Neuronal stem cell (in vitro differentiated cells): ENCODE measurements around the gene HMCN1.

Experiments used
- DNase-seq: peaks from one replicate; pipeline ENCODE4 v3.0.0-alpha.2; 2013; ENCODE audit warnings: low spot score
- H2AFZ ChIP-seq: one replicate; pipeline ENCODE4 v1.6.1; 2013; ENCODE audit warnings: mild to moderate bottlenecking, low read length, inconsistent platforms
- H2AK5ac ChIP-seq: 2 replicates; pipeline ENCODE4 v1.6.1; 2013; ENCODE audit warnings: low read depth, mild to moderate bottlenecking, inconsistent platforms, low read length, moderate library complexity, mixed read lengths
- H2BK120ac ChIP-seq: 2 replicates; pipeline ENCODE4 v1.6.1; 2013; ENCODE audit warnings: low read depth, mild to moderate bottlenecking, inconsistent platforms, low read length, moderate library complexity, mixed read lengths
- H2BK12ac ChIP-seq: one replicate; pipeline ENCODE4 v1.6.1; 2013; ENCODE audit warnings: low read length, inconsistent platforms
- H2BK15ac ChIP-seq: 2 replicates; pipeline ENCODE4 v1.6.1; 2013; ENCODE audit warnings: mild to moderate bottlenecking, low read length, inconsistent platforms, mixed read lengths
- H2BK5ac ChIP-seq: one replicate; pipeline ENCODE4 v1.6.1; 2013; ENCODE audit warnings: inconsistent platforms, mild to moderate bottlenecking, low read length, moderate library complexity
- H3K14ac ChIP-seq: one replicate; pipeline ENCODE4 v1.6.1; 2013; ENCODE audit warnings: low read length, inconsistent platforms
- H3K18ac ChIP-seq: 2 replicates; pipeline ENCODE4 v1.6.1; 2013; ENCODE audit warnings: low read length, inconsistent platforms
- H3K23ac ChIP-seq: 2 replicates; pipeline ENCODE4 v1.6.1; 2013; ENCODE audit warnings: low read depth, mild to moderate bottlenecking, mixed read lengths, low read length, inconsistent platforms; ENCODE audit not compliant: poor library complexity
- H3K27ac ChIP-seq: replicated peaks from 3 replicates; pipeline ENCODE4 v1.5.1; 2013; ENCODE audit warnings: low read length, inconsistent platforms
- H3K27me3 ChIP-seq, 3 experiments: 2 replicates each; pipeline ENCODE4 v1.6.1; 2013; ENCODE audit warnings: low read length in 3 of 3, mild to moderate bottlenecking in 2 of 3, inconsistent platforms in 1 of 3, low read depth in 1 of 3, mixed read lengths in 1 of 3, moderate library complexity in 1 of 3; ENCODE audit not compliant: control insufficient read depth in 3 of 3, insufficient read depth in 3 of 3
- H3K36me3 ChIP-seq, 2 donors: replicated peaks in 1 of 2; 2 replicates each; pipeline ENCODE4 v1.6.1; 2013; ENCODE audit warnings: low read length in 2 of 2; ENCODE audit not compliant: control insufficient read depth in 2 of 2, insufficient read depth in 2 of 2
- H3K4ac ChIP-seq: 2 replicates; pipeline ENCODE4 v1.6.1; 2013; ENCODE audit warnings: inconsistent platforms, mild to moderate bottlenecking, low read length, moderate library complexity
- H3K4me1 ChIP-seq, 2 donors: 1 replicate in 1 of 2; 2 replicates in 1 of 2; pipeline ENCODE4 v1.6.1; 2013; ENCODE audit warnings: low read length in 2 of 2, low read depth in 1 of 2; ENCODE audit not compliant: control insufficient read depth in 2 of 2, insufficient read depth in 1 of 2
- H3K4me2 ChIP-seq: one replicate; pipeline ENCODE4 v1.6.1; 2013; ENCODE audit warnings: mild to moderate bottlenecking, low read length, inconsistent platforms; ENCODE audit not compliant: insufficient read depth, poor library complexity, severe bottlenecking
- H3K4me3 ChIP-seq, 2 donors: 2 replicates each; pipeline ENCODE4 v1.5.1; 2013; ENCODE audit warnings: low read length in 2 of 2, mild to moderate bottlenecking in 2 of 2, inconsistent platforms in 1 of 2, moderate library complexity in 1 of 2
- H3K79me1 ChIP-seq: one replicate; pipeline ENCODE4 v1.6.1; 2013; ENCODE audit warnings: low read depth, mild to moderate bottlenecking, inconsistent platforms, low read length, moderate library complexity
- H3K9ac ChIP-seq: one replicate; pipeline ENCODE4 v1.6.1; 2013; ENCODE audit warnings: mild to moderate bottlenecking, low read depth, low read length, inconsistent platforms; ENCODE audit not compliant: poor library complexity
- H3K9me3 ChIP-seq, 2 donors: replicated peaks in 1 of 2; 2 replicates each; pipeline versions ENCODE3 to v1.6.1; 2013; ENCODE audit warnings: low read length in 2 of 2, mild to moderate bottlenecking in 2 of 2, inconsistent platforms in 1 of 2, low read depth in 1 of 2, mixed read lengths in 1 of 2, moderate library complexity in 1 of 2; ENCODE audit not compliant: control insufficient read depth in 2 of 2, insufficient read depth in 1 of 2
- H4K8ac ChIP-seq: one replicate; pipeline ENCODE4 v1.6.1; 2013; ENCODE audit warnings: low read depth, mild to moderate bottlenecking, inconsistent platforms, low read length, moderate library complexity
- H4K91ac ChIP-seq: one replicate; pipeline ENCODE4 v1.6.1; 2013; ENCODE audit warnings: low read length, low read depth, mild to moderate bottlenecking, inconsistent platforms; ENCODE audit not compliant: poor library complexity
- WGBS, 2 donors: extraction: QIAGEN DNeasy Blood & Tissue Kit; methylation state at CpG; one replicate each; pipeline ENCODE4 v1.1.7; 2013; ENCODE audit warnings: missing lambda C conversion rate in 2 of 2, mixed read lengths in 1 of 2; ENCODE audit not compliant: insufficient read length in 2 of 2, insufficient replicate concordance in 1 of 2; ENCODE audit errors: extremely low coverage in 2 of 2; 5-methylcytosine and 5-hydroxymethylcytosine counted together

Gene HMCN1

DNA sequence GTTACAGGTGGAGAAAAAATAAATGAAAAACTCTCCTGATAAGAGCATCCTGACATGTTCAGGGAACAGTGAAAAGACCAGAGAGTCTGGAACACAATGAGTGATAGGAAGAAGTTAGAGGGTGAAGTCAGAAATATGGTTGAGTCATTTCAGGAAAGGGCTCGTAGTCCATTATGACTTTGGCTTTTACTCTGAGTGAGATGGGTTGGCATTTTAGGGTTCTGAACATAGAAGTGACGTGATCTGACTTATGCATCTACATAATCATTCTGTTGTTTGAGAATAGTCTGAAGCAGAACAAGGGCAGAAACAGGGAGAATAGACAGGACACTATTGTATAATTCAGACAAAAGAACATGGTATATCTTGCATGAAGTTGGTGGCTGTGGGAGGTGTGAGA is 5.8 kb downstream of the HMCN1 start:
- Histone ChIP-seq H3K27ac (no peak overlapping the region), H4K91ac (no peak overlapping the region), H3K14ac (no peak overlapping the region), H3K27me3 (peaks cover 0 to 10% (median 0%) of the 10 kb centered on the region in 3 experiments), H3K79me1 (no peaks in the 10 kb centered on the region), H2BK5ac (no peak overlapping the region), H3K4me1 (no peaks in the 10 kb centered on the region), H3K18ac (no peak overlapping the region), H3K23ac (no peak overlapping the region), H2AK5ac (no peak overlapping the region), H3K9ac (no peak overlapping the region), H3K4ac (no peak overlapping the region), H2AFZ (no peak overlapping the region), H3K9me3 (no peaks in the 10 kb centered on the region), H2BK12ac (no peak overlapping the region), H4K8ac (no peak overlapping the region), H3K4me2 (no peak overlapping the region), H3K36me3 (no peaks in the 10 kb centered on the region), H2BK15ac (no peak overlapping the region), H2BK120ac (no peak overlapping the region), H3K4me3 (no peak overlapping the region)
- no CpG with 5 or more reads among the region's 2 CpGs for WGBS, 2 donors
- no peak for DNase-seq

DNA sequence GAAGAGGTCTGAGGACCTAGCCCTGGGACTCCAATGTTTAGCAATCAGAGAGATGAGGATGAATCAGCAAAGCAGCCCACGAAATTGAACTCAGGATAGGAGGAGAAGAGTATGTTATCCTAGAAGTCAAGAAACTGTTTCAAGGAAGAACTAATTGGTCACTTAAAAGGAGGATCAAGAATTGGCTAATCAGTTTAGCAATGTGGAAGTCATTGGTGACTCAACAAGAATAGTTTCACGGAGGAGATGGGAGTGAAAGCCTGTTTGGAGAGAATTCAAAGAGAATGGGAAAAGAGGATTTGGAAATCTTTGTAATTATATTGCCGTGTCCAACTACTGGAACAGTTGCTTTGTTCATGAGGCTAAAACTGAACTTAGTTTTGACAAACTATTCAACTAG is 7.4 kb downstream of the HMCN1 start:
- Histone ChIP-seq H3K4me3 (no peak overlapping the region), H3K9ac (no peak overlapping the region), H4K8ac (no peak overlapping the region)

DNA sequence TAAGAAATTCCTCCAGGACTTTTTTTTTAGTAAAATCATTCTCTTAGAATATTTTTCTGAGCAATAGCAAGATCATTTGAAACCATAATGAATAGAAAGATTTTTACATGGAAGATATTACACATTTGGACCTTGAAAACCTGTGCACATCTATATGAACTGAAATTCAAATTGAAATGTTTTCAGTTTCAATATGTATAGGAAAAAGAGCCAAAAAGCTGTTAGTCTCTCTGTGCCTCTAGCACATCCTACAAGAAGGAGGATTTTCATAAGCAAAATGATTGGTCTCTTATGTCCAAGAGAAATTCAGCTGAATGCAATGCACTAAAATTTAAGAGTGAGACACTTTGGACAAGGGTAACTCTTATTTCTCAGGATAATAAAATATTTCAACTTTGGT is 8.2 kb downstream of the HMCN1 start:
- H2BK12ac ChIP-seq: no peak overlapping the region
- no peak overlapping the region for H3K4ac ChIP-seq
- H3K79me1 ChIP-seq: no peaks in the 10 kb centered on the region
- no peak overlapping the region for H2BK5ac ChIP-seq
- H3K27me3 ChIP-seq: no peaks in the 10 kb centered on the region
- no peak overlapping the region for H4K91ac ChIP-seq
- H3K9ac ChIP-seq: no peak overlapping the region
- no peak overlapping the region for H3K27ac ChIP-seq
- H3K18ac ChIP-seq: no peak overlapping the region
- H3K4me1 ChIP-seq: no peaks in the 10 kb centered on the region
- no peak overlapping the region for H3K14ac ChIP-seq
- no peak for DNase-seq
- no peak overlapping the region for H3K4me3 ChIP-seq
- no peak overlapping the region for H3K23ac ChIP-seq
- H2AFZ ChIP-seq: no peak overlapping the region
- H2BK120ac ChIP-seq: no peak overlapping the region
- no peaks in the 10 kb centered on the region for H3K36me3 ChIP-seq
- H3K9me3 ChIP-seq: no peaks in the 10 kb centered on the region
- H4K8ac ChIP-seq: no peak overlapping the region
- no peak overlapping the region for H3K4me2 ChIP-seq
- H2AK5ac ChIP-seq: no peak overlapping the region
- no peak overlapping the region for H2BK15ac ChIP-seq

More for the DNA sequence above, 7.4 kb downstream of the HMCN1 start:
- Histone ChIP-seq H3K79me1 (no peaks in the 10 kb centered on the region), H2BK5ac (no peak overlapping the region), H2BK12ac (no peak overlapping the region), H2BK120ac (no peak overlapping the region), H2BK15ac (no peak overlapping the region), H3K4me1 (no peaks in the 10 kb centered on the region), H3K23ac (no peak overlapping the region), H3K4me2 (no peak overlapping the region), H3K14ac (no peak overlapping the region), H4K91ac (no peak overlapping the region), H2AK5ac (no peak overlapping the region), H3K27ac (no peak overlapping the region), H3K4ac (no peak overlapping the region), H3K9me3 (no peaks in the 10 kb centered on the region), H3K27me3 (no peaks in the 10 kb centered on the region), H2AFZ (no peak overlapping the region), H3K36me3 (no peaks in the 10 kb centered on the region), H3K18ac (no peak overlapping the region)
- DNase-seq: no peak
- no CpG with 5 or more reads among the region's 3 CpGs for whole genome bisulfite sequencing, 2 donors

DNA sequence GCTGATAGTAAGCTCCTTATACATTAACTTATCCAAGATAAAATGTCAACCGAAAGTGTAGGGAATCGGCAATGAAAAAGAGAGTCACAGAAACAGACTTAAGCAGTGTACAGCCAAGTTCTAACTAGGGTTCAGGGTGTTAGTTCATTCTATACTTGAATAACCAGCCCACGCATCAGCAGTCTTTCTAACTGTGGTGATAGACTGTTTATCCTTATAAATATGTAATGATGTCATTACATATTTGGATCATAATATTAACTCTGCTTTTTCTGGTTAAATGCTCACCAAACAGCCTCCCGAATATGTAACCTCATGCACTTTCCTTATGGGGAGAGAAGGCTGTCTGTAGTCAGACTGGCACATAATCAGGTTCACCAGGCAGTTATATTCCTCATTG is 11.0 kb downstream of the HMCN1 start:
- Histone ChIP-seq H3K27me3 (no peaks in the 10 kb centered on the region), H3K14ac (no peak overlapping the region), H3K4me1 (no peaks in the 10 kb centered on the region), H3K36me3 (no peaks in the 10 kb centered on the region), H3K27ac (no peak overlapping the region), H3K9ac (no peak overlapping the region), H3K4me3 (no peak overlapping the region), H4K91ac (no peak overlapping the region), H4K8ac (no peak overlapping the region), H2BK5ac (no peak overlapping the region), H2BK15ac (no peak overlapping the region), H2AFZ (no peak overlapping the region), H3K4ac (no peak overlapping the region), H3K18ac (no peak overlapping the region), H2AK5ac (no peak overlapping the region), H3K9me3 (no peaks in the 10 kb centered on the region), H3K23ac (no peak overlapping the region), H2BK12ac (no peak overlapping the region), H3K79me1 (no peaks in the 10 kb centered on the region), H2BK120ac (no peak overlapping the region), H3K4me2 (no peak overlapping the region)
- no CpG with 5 or more reads among the region's 4 CpGs for WGBS, 2 donors
- no peak for DNase-seq
